CD14-positive monocyte (primary cell): Measurements from ENCODE around the gene CDKAL1. TPM values are rescaled to one million over a fixed set of nuclear protein-coding genes. Genes with fewer than 3 reads are reported as not detected.

ENCODE experiments used
- DNase-seq, 3 donors: peaks; one replicate each; pipeline ENCODE4 v3.0.0-alpha.2; 2011 to 2022
- H2AFZ ChIP-seq: 2 replicates; pipeline ENCODE4 v1.6.0; 2012; ENCODE audit warnings: mild to moderate bottlenecking, low read depth, low read length, inconsistent platforms; ENCODE audit not compliant: insufficient read depth, poor library complexity, severe bottlenecking
- H3K27ac ChIP-seq, 2 donors: 1 replicate in 1 of 2; 2 replicates in 1 of 2; pipeline ENCODE4 v1.5.1; 2012 to 2013; ENCODE audit warnings: low read length in 2 of 2, control low read depth in 1 of 2, inconsistent platforms in 1 of 2, low read depth in 1 of 2, mild to moderate bottlenecking in 1 of 2
- H3K27me3 ChIP-seq, 2 donors: one replicate each; pipeline versions ENCODE4 v1.6.0 to v1.6.1; 2011 to 2013; ENCODE audit warnings: low read length in 2 of 2; ENCODE audit not compliant: control insufficient read depth in 2 of 2, insufficient read depth in 2 of 2
- H3K36me3 ChIP-seq, 2 donors: replicated peaks in 1 of 2; 1 replicate in 1 of 2; 2 replicates in 1 of 2; pipeline versions ENCODE4 v1.5.1 to v1.6.1; 2012 to 2013; ENCODE audit warnings: low read length in 2 of 2, control low read depth in 1 of 2, inconsistent platforms in 1 of 2, mild to moderate bottlenecking in 1 of 2; ENCODE audit not compliant: insufficient read depth in 2 of 2, control insufficient read depth in 1 of 2
- H3K4me1 ChIP-seq, 2 donors: 1 replicate in 1 of 2; 2 replicates in 1 of 2; pipeline versions ENCODE4 v1.5.1 to v1.6.1; 2012 to 2013; ENCODE audit warnings: low read length in 2 of 2, control low read depth in 1 of 2, inconsistent platforms in 1 of 2, mild to moderate bottlenecking in 1 of 2, moderate library complexity in 1 of 2; ENCODE audit not compliant: insufficient read depth in 2 of 2, control insufficient read depth in 1 of 2
- H3K4me2 ChIP-seq: replicated peaks from 2 replicates; pipeline ENCODE3; 2012; ENCODE audit warnings: low read length, moderate library complexity, mild to moderate bottlenecking; ENCODE audit not compliant: poor library complexity, severe bottlenecking; ENCODE audit errors: extremely low read depth
- H3K4me3 ChIP-seq, 3 experiments: fragments of 200-600 bp in 1 of 3; sonication (generic) in 1 of 3; replicated peaks in 1 of 3; 1 replicate in 2 of 3; 2 replicates in 1 of 3; pipeline ENCODE4 v1.5.1; 2011 to 2013; ENCODE audit warnings: low read length in 3 of 3, mild to moderate bottlenecking in 3 of 3, control low read depth in 2 of 3, low read depth in 2 of 3, inconsistent platforms in 1 of 3, moderate library complexity in 1 of 3
- H3K79me2 ChIP-seq: 2 replicates; pipeline ENCODE4 v1.6.0; 2012; ENCODE audit warnings: mild to moderate bottlenecking, control low read depth, inconsistent platforms, low read length, moderate library complexity; ENCODE audit not compliant: insufficient read depth
- H3K9ac ChIP-seq: 2 replicates; pipeline ENCODE4 v1.6.0; 2017; ENCODE audit warnings: low read length, mild to moderate bottlenecking; ENCODE audit not compliant: insufficient read depth, poor library complexity, severe bottlenecking
- H3K9me3 ChIP-seq, 2 donors: replicated peaks in 1 of 2; 1 replicate in 1 of 2; 2 replicates in 1 of 2; pipeline versions ENCODE4 v1.5.1 to v1.6.1; 2012 to 2013; ENCODE audit warnings: low read length in 2 of 2, control low read depth in 1 of 2; ENCODE audit not compliant: control insufficient read depth in 1 of 2, insufficient read depth in 1 of 2
- H4K20me1 ChIP-seq: 2 replicates; pipeline ENCODE4 v1.6.0; 2012; ENCODE audit warnings: mild to moderate bottlenecking, low read length, control low read depth, moderate library complexity; ENCODE audit not compliant: insufficient read depth
- H3K27ac Mint-ChIP-seq, 7 donors: one replicate each; pipeline ENCODE4 v1.8.0; 2020; ENCODE audit warnings: mild to moderate bottlenecking in 7 of 7, mixed read lengths in 7 of 7, moderate library complexity in 6 of 7, inconsistent platforms in 2 of 7
- H3K27me3 Mint-ChIP-seq, 3 donors: one replicate each; pipeline ENCODE4 v1.8.0; 2021 to 2022; ENCODE audit warnings: low read depth in 3 of 3, mild to moderate bottlenecking in 3 of 3, mixed read lengths in 3 of 3, moderate library complexity in 3 of 3, inconsistent platforms in 1 of 3
- H3K36me3 Mint-ChIP-seq, 2 donors: one replicate each; pipeline ENCODE4 v1.8.0; 2020; ENCODE audit warnings: mixed read lengths in 2 of 2, inconsistent platforms in 1 of 2, mild to moderate bottlenecking in 1 of 2
- H3K4me1 Mint-ChIP-seq: one replicate; pipeline ENCODE4 v1.8.0; 2020; ENCODE audit warnings: mild to moderate bottlenecking, mixed read lengths
- H3K4me3 Mint-ChIP-seq, 2 donors: one replicate each; pipeline ENCODE4 v1.8.0; 2020; ENCODE audit warnings: mild to moderate bottlenecking in 2 of 2, mixed read lengths in 2 of 2, moderate library complexity in 1 of 2
- H3K9me3 Mint-ChIP-seq, 7 donors: one replicate each; pipeline ENCODE4 v1.8.0; 2020 to 2022; ENCODE audit warnings: mixed read lengths in 7 of 7, mild to moderate bottlenecking in 6 of 7, moderate library complexity in 6 of 7, inconsistent platforms in 2 of 7
- CTCF ChIP-seq: fragments of 200-600 bp; IDR thresholded peaks from one replicate; pipeline ENCODE4 v1.8.0; 2022; ENCODE audit warnings: antibody characterized with exemption, mild to moderate bottlenecking
- WGBS: methylation state at CpG from one replicate; pipeline ENCODE4 v1.1.5; 2013; ENCODE audit warnings: missing lambda C conversion rate; ENCODE audit not compliant: insufficient coverage; 5-methylcytosine and 5-hydroxymethylcytosine counted together
- intact Hi-C, 2 donors: fragments of 100-400 bp; cut with micrococcal nuclease; formaldehyde crosslinking; loops; one replicate each; pipeline versions ENCODE4 v1.15.0 to v1.15.1; 2023
- polyA plus RNA-seq, 3 donors: library from polyadenylated mRNA; depleted of rRNA in 1 of 3; unstranded in 2 of 3; stranded (reverse) in 1 of 3; fragments of 300-500 nt in 2 of 3; fragments of >200 nt in 1 of 3; fragmentation: Illumina TruSeq in 2 of 3; gene quantifications; 1 replicate in 2 of 3; 2 replicates in 1 of 3; pipeline ENCODE4 v1.2.3, GENCODE V29; 2012 to 2021

Gene CDKAL1
- polyA plus RNA-seq, 3 donors: 3.2 to 12.4 (median 8.3) TPM

- Histone ChIP-seq H3K4me1 (no peaks in the 10 kb centered on the region), H3K9ac (no peak overlapping the region), H3K27ac (no peak overlapping the region), H3K36me3 (no peaks in the 10 kb centered on the region), H3K79me2 (no peaks in the 10 kb centered on the region), H2AFZ (no peak overlapping the region), H3K4me3 (no peak overlapping the region), H3K4me2 (no peak overlapping the region), H3K9me3 (peaks cover 0 to 5% of the 10 kb centered on the region in 2 donors), H3K27me3 (no peaks in the 10 kb centered on the region), H4K20me1 (no peaks in the 10 kb centered on the region)
- WGBS: 90% methylated on average over 2 of the region's 2 CpGs
- Mint-ChIP-seq H3K27me3 (no peaks in the 10 kb centered on the region), H3K36me3 (peaks cover 10% of the 10 kb centered on the region in 2 donors), H3K4me3 (no peak overlapping the region), H3K27ac (no peak overlapping the region), H3K4me1 (no peaks in the 10 kb centered on the region), H3K9me3 (peaks cover 0 to 6% (median 0%) of the 10 kb centered on the region in 7 donors)
- intact Hi-C loops: no loop called here
- TF ChIP-seq CTCF: no peak
- no peak for DNase-seq
Observed at GRCh38 chr6:21144928-21145327, 610.7 kb downstream of the CDKAL1 start.

- no peak for DNase-seq
Observed at GRCh38 chr6:21147995-21148394, 613.7 kb downstream of the CDKAL1 start.

More at GRCh38 chr6:21147995-21148394, 613.7 kb downstream of the CDKAL1 start:
- H3K9me3 ChIP-seq: no peaks in the 10 kb centered on the region
- Mint-ChIP-seq H3K27ac (no peak overlapping the region), H3K27me3 (no peaks in the 10 kb centered on the region), H3K9me3 (peaks cover 0 to 1% (median 0%) of the 10 kb centered on the region in 7 donors), H3K36me3 (no peaks in the 10 kb centered on the region), H3K4me3 (no peak overlapping the region), H3K4me1 (no peaks in the 10 kb centered on the region)
- no peaks in the 10 kb centered on the region for H4K20me1 ChIP-seq
- no peak for TF ChIP-seq CTCF
- no peaks in the 10 kb centered on the region for H3K4me1 ChIP-seq
- no peaks in the 10 kb centered on the region for H3K27me3 ChIP-seq
- no peaks in the 10 kb centered on the region for H3K36me3 ChIP-seq
- no peaks in the 10 kb centered on the region for H3K79me2 ChIP-seq
- no peak overlapping the region for H3K27ac ChIP-seq
- no peak overlapping the region for H2AFZ ChIP-seq
- WGBS: no CpG with 5 or more reads among the region's 2 CpGs
- no peak overlapping the region for H3K9ac ChIP-seq
- no peak overlapping the region for H3K4me2 ChIP-seq
- no peak overlapping the region for H3K4me3 ChIP-seq
- intact Hi-C loops: no loop called here
